HCT116 (cell line): Measurements from ENCODE around the gene MAPKAP1. TPM values are rescaled to one million over a fixed set of nuclear protein-coding genes. Genes with fewer than 3 reads are reported as not detected.

Experiments used
- ATAC-seq: fragments of 200-7000 bp; cut with Tn5 transposase; 2 replicates; pipeline ENCODE4 v1.9.1; 2020; ENCODE audit warnings: mild to moderate bottlenecking, moderate library complexity
- BruUV-seq: library from RNA; stranded (reverse); fragments of 400-500 nt; replicated peaks from 2 replicates; lab custom pipeline; 2021; lab: Mats Ljungman, UMichigan
- CTCF ChIA-PET: fragments of 300-600 bp; sonication (Branson Sonifier 250); formaldehyde crosslinking; loops from one replicate; lab custom pipeline; 2021; ENCODE audit warnings: antibody characterized with exemption; lab: Charles Lee
- POLR2A ChIA-PET: fragments of 300-600, 350-600 bp; sonication (Branson Sonifier 250); formaldehyde crosslinking; loops from one replicate; lab custom pipeline; 2021; ENCODE audit warnings: antibody characterized with exemption; lab: Charles Lee
- RAD21 ChIA-PET, 2 experiments: fragments of 300-600 bp; sonication (Branson Sonifier 250); formaldehyde crosslinking; loops; one replicate each; lab custom pipeline; 2023; ENCODE audit warnings: low total read pairs in 2 of 2; ENCODE audit not compliant: uncharacterized antibody in 2 of 2, unreplicated experiment in 2 of 2, low non-redundant PET in 1 of 2; lab: Charles Lee
- DNase-seq: peaks from one replicate; pipeline ENCODE4 v3.0.0-alpha.2; 2010; ENCODE audit warnings: low read depth, low spot score
- H2AFZ ChIP-seq: fragments of 200-600 bp; shearing (Covaris generic), sonication (generic); 2 replicates; pipeline ENCODE4 v1.6.1; 2017; ENCODE audit warnings: low read depth, mixed run types, mixed read lengths, antibody characterized with exemption, low read length; ENCODE audit not compliant: poor library complexity, severe bottlenecking
- H3K27ac ChIP-seq: 2 replicates; pipeline ENCODE4 v1.5.1; 2012; ENCODE audit warnings: low read depth, low read length
- H3K27me3 ChIP-seq: fragments of 200-600 bp; sonication (generic); 2 replicates; pipeline ENCODE4 v1.6.1; 2016; ENCODE audit warnings: mixed run types, low read length, mixed read lengths; ENCODE audit not compliant: insufficient read depth
- H3K36me3 ChIP-seq, 2 experiments: fragments of 200-500 bp in 1 of 2; fragments of 200-600 bp in 1 of 2; sonication (Bioruptor generic) in 1 of 2; sonication (generic) in 1 of 2; 2 replicates each; pipeline versions ENCODE4 v1.5.1 to v1.6.1; 2014 to 2016; ENCODE audit warnings: low read length in 2 of 2, inconsistent platforms in 1 of 2, mixed read lengths in 1 of 2, mixed run types in 1 of 2; ENCODE audit not compliant: insufficient read depth in 2 of 2, control insufficient read depth in 1 of 2
- H3K4me1 ChIP-seq, 2 experiments: fragments of 200-600 bp in 1 of 2; sonication (generic) in 1 of 2; 2 replicates each; pipeline versions ENCODE4 v1.5.1 to v1.6.1; 2012 to 2017; ENCODE audit warnings: low read length in 2 of 2, inconsistent platforms in 1 of 2, mild to moderate bottlenecking in 1 of 2, mixed read lengths in 1 of 2, mixed run types in 1 of 2, moderate library complexity in 1 of 2; ENCODE audit not compliant: insufficient read depth in 2 of 2, control insufficient read depth in 1 of 2
- H3K4me2 ChIP-seq: fragments of 200-600 bp; sonication (generic); 2 replicates; pipeline ENCODE4 v1.6.1; 2017; ENCODE audit warnings: mixed run types, low read length, mixed read lengths
- H3K4me3 ChIP-seq, 2 experiments: fragments of 200-600 bp in 1 of 2; sonication (generic) in 1 of 2; replicated peaks in 1 of 2; 2 replicates each; pipeline ENCODE4 v1.5.1; 2011 to 2016; ENCODE audit warnings: low read length in 2 of 2, control low read depth in 1 of 2, low read depth in 1 of 2, mild to moderate bottlenecking in 1 of 2, mixed read lengths in 1 of 2, mixed run types in 1 of 2
- H3K79me2 ChIP-seq: fragments of 200-600 bp; sonication (generic); 2 replicates; pipeline ENCODE4 v1.6.1; 2017; ENCODE audit warnings: mild to moderate bottlenecking, mixed run types, low read length, moderate library complexity, mixed read lengths; ENCODE audit not compliant: insufficient read depth
- H3K9ac ChIP-seq: fragments of 200-600 bp; sonication (generic); 2 replicates; pipeline ENCODE4 v1.6.1; 2016; ENCODE audit warnings: low read length, mixed read lengths
- H3K9me2 ChIP-seq: fragments of 200-600 bp; sonication (generic), shearing (Covaris generic); 2 replicates; pipeline ENCODE4 v1.6.1; 2017; ENCODE audit warnings: mixed run types, mild to moderate bottlenecking, moderate library complexity; ENCODE audit not compliant: insufficient read depth
- H3K9me3 ChIP-seq, 2 experiments: fragments of 200-500 bp in 1 of 2; fragments of 200-600 bp in 1 of 2; sonication (Bioruptor generic) in 1 of 2; sonication (generic) in 1 of 2; 2 replicates each; pipeline ENCODE4 v1.6.1; 2014 to 2017; ENCODE audit warnings: low read length in 2 of 2, mixed read lengths in 2 of 2, inconsistent platforms in 1 of 2, low read depth in 1 of 2, mild to moderate bottlenecking in 1 of 2, mixed run types in 1 of 2, moderate library complexity in 1 of 2; ENCODE audit not compliant: control insufficient read depth in 1 of 2, insufficient read depth in 1 of 2
- H4K20me1 ChIP-seq: fragments of 200-600 bp; sonication (generic), shearing (Covaris generic); 2 replicates; pipeline ENCODE4 v1.6.1; 2017; ENCODE audit warnings: mixed run types, mild to moderate bottlenecking, moderate library complexity; ENCODE audit not compliant: insufficient read depth
- CBX3 ChIP-seq: IDR thresholded peaks from 2 replicates; pipeline ENCODE4 v1.6.1; 2012; ENCODE audit warnings: low read depth
- EGR1 ChIP-seq: IDR thresholded peaks from 2 replicates; pipeline ENCODE4 v1.6.1; 2012; ENCODE audit warnings: low read depth
- EZH2phosphoT487 ChIP-seq: fragments of 200-600 bp; IDR thresholded peaks from 2 replicates; pipeline ENCODE4 v1.6.1; 2018; ENCODE audit warnings: antibody characterized with exemption, borderline replicate concordance
- FOSL1 ChIP-seq: IDR thresholded peaks from 2 replicates; pipeline ENCODE4 v1.6.1; 2012; ENCODE audit warnings: low read depth
- RAD21 ChIP-seq: IDR thresholded peaks from 2 replicates; pipeline ENCODE4 v1.6.1; 2012; ENCODE audit warnings: low read depth, mild to moderate bottlenecking
- TCF7L2 ChIP-seq: IDR thresholded peaks from 2 replicates; pipeline ENCODE4 v1.7.0; 2011; ENCODE audit warnings: borderline replicate concordance, inconsistent platforms; ENCODE audit not compliant: insufficient read depth, insufficient read length; ENCODE audit errors: extremely low read depth
- YY1 ChIP-seq: IDR thresholded peaks from 2 replicates; pipeline ENCODE4 v1.6.1; 2011; ENCODE audit warnings: low read length, low read depth, moderate library complexity, mild to moderate bottlenecking; ENCODE audit not compliant: insufficient replicate concordance; ENCODE audit errors: extremely low read depth
- ZFX ChIP-seq: fragments of 450-650 bp; IDR thresholded peaks from 2 replicates; pipeline ENCODE4 v1.6.1; 2017
- ZNF274 ChIP-seq: fragments of 200-500 bp; sonication (Bioruptor generic); IDR thresholded peaks from 2 replicates; pipeline ENCODE4 v1.6.1; 2014; ENCODE audit warnings: mild to moderate bottlenecking, low read depth, low read length, inconsistent platforms
- intact Hi-C: fragments of 100-400 bp; cut with micrococcal nuclease; formaldehyde crosslinking; loops from 2 replicates; pipeline ENCODE4 v1.10.0; 2022
- total RNA-seq: library from RNA; stranded (reverse); gene quantifications from one replicate; pipeline ENCODE4 v1.2.1, GENCODE V29; 2021; ENCODE audit not compliant: unreplicated experiment
- TF ChIP-seq, protein P1 (sequence below): IDR thresholded peaks from 2 replicates; pipeline ENCODE4 v1.6.1; 2011; ENCODE audit warnings: mild to moderate bottlenecking, low read length, moderate library complexity; ENCODE audit not compliant: insufficient replicate concordance; ENCODE audit errors: extremely low read depth
- TF ChIP-seq, protein P2 (sequence below): IDR thresholded peaks from 2 replicates; pipeline ENCODE4 v1.6.1; 2012

Gene MAPKAP1
- total RNA-seq, 1 experiment from 2014 or later, result 72.5 TPM

DNA sequence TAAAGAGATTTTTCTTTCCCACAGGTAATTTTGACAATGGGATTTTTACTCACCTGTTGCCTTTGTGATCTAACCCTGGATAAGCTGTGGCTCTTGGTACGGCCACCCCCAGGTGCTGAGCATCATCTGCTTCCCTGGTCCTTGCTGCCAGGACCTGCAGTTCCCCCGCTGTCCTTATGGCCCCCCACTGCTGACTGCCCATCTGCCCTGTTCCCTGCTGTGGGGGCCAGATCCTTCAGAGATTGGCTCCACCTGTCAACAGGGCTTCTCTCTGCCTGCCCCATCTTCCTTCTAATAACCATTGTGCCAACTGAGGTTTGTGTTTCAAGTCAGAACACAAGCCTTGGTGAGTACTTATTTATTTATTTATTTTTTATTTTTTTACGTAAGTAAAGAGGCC lies 183.3 kb downstream of the MAPKAP1 start:
- DNase-seq (no peak), ATAC-seq (no peak)
- H3K36me3 ChIP-seq, result no peaks in the 10 kb centered on the region
- no peak overlapping the region for H3K4me2 ChIP-seq
- CTCF ChIA-PET, result no interaction called here
- no peaks in the 10 kb centered on the region for H3K79me2 ChIP-seq
- H4K20me1 ChIP-seq, result no peaks in the 10 kb centered on the region
- H3K4me1 ChIP-seq, result peaks cover 7 to 32% of the 10 kb centered on the region in 2 experiments
- H3K27me3 ChIP-seq, result no peaks in the 10 kb centered on the region
- RAD21 ChIA-PET, result no interaction called here
- H3K4me3 ChIP-seq, result no peak overlapping the region
- H3K9ac ChIP-seq, result no peak overlapping the region
- intact Hi-C loops, result no loop called here
- H3K9me2 ChIP-seq, result no peaks in the 10 kb centered on the region
- BruUV-seq, result no TSS peak
- TF ChIP-seq FOSL1 (no peak), ZNF274 (no peak), EZH2phosphoT487 (no peak), TCF7L2 (no peak), YY1 (no peak), RAD21 (no peak), CBX3 (no peak), EGR1 (no peak), ZFX (no peak)
- TF ChIP-seq, protein P1, sequence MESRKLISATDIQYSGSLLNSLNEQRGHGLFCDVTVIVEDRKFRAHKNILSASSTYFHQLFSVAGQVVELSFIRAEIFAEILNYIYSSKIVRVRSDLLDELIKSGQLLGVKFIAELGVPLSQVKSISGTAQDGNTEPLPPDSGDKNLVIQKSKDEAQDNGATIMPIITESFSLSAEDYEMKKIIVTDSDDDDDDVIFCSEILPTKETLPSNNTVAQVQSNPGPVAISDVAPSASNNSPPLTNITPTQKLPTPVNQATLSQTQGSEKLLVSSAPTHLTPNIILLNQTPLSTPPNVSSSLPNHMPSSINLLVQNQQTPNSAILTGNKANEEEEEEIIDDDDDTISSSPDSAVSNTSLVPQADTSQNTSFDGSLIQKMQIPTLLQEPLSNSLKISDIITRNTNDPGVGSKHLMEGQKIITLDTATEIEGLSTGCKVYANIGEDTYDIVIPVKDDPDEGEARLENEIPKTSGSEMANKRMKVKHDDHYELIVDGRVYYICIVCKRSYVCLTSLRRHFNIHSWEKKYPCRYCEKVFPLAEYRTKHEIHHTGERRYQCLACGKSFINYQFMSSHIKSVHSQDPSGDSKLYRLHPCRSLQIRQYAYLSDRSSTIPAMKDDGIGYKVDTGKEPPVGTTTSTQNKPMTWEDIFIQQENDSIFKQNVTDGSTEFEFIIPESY, result no peak
- TF ChIP-seq, protein P2, sequence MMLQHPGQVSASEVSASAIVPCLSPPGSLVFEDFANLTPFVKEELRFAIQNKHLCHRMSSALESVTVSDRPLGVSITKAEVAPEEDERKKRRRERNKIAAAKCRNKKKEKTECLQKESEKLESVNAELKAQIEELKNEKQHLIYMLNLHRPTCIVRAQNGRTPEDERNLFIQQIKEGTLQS, result no peak
- H3K9me3 ChIP-seq, result no peaks in the 10 kb centered on the region
- H3K27ac ChIP-seq, result no peak overlapping the region
- H2AFZ ChIP-seq, result no peak overlapping the region
- POLR2A ChIA-PET, result no interaction called here
